Measurements from ENCODE around the gene MYOT.

The MYOT gene

GRCh38 chr5:137837491-137838394, 29.9 kb upstream of the MYOT start:
- Histone ChIP-seq H3K9me2 (replicated peaks; ENCODE audit: insufficient read depth, low read length) (no peaks in the 10 kb centered on the region), H3K9me3 (replicated peaks; ENCODE audit: insufficient read depth, low read length) (no peaks in the 10 kb centered on the region), H3K27ac (ENCODE audit: low read length) (no peak overlapping the region), H3F3A (ENCODE audit: insufficient read depth, low read length) (no peaks in the 10 kb centered on the region), H3K27me3 (replicated peaks; ENCODE audit: insufficient read depth, low read length) (no peaks in the 10 kb centered on the region), H3K36me3 (replicated peaks; ENCODE audit: insufficient read depth, low read length) (no peaks in the 10 kb centered on the region), H4K20me1 (ENCODE audit: insufficient read depth, low read length) (no peaks in the 10 kb centered on the region), H3K4me3 (ENCODE audit: low read length) (no peak overlapping the region), H3K79me2 (ENCODE audit: low read length) (no peaks in the 10 kb centered on the region), H3K4me1 (ENCODE audit: low read length) (0 out of 2 replicates have a peak, but pooled peaks cover 10% of the 10 kb centered on the region), H3K9ac (ENCODE audit: low read length) (no peak overlapping the region), H2AFZ (ENCODE audit: low read length) (no peak overlapping the region), H3K4me2 (ENCODE audit: low read depth, low read length) (no peak overlapping the region)
- no peak for DNase-seq
- no peak for TF ChIP-seq EZH2phosphoT487 (IDR thresholded peaks at IDR 0.05; ENCODE audit: low read length)

GRCh38 chr5:137838976-137839375, 28.7 kb upstream of the MYOT start:
- Histone ChIP-seq H4K20me1 (ENCODE audit: insufficient read depth, low read length) (no peaks in the 10 kb centered on the region), H2AFZ (ENCODE audit: low read length) (no peak overlapping the region)
- TF ChIP-seq CTCF (IDR thresholded peaks at IDR 0.05; ENCODE audit: low read length) = no peak
- TF ChIP-seq EZH2 (optimal IDR thresholded peaks at IDR 0.05; ENCODE audit: low read depth, low read length) = no peak
- TF ChIP-seq EZH2phosphoT487 (IDR thresholded peaks at IDR 0.05; ENCODE audit: low read length) = no peak

DNA sequence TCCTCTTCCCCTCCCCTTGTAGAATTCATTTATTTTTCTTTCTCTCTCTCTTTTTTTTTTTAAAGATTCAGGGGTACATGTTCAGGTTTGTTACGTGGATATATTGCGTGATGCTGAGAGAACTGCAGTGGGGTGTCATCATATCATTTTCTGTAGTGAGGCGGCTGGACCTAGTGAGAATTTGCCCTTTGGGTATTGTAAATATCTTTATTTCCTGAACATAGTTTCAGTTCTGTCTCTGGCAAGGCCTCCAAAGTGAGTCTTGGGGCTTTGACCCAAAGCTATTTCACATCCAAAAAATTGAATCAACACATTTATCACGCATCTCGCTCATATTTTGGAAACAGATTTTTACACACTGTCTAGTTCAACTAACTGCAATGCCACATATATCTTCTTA, 25.4 kb upstream of the MYOT start:
- no peak overlapping the region for H3K27ac ChIP-seq (ENCODE audit: low read length)
- no peak overlapping the region for H3K9ac ChIP-seq (ENCODE audit: low read length)
- H3K4me1 ChIP-seq (ENCODE audit: low read length) = 0 out of 2 replicates have a peak, but pooled peaks cover 10% of the 10 kb centered on the region
- no peaks in the 10 kb centered on the region for H3K79me2 ChIP-seq (ENCODE audit: low read length)
- H3K4me2 ChIP-seq (ENCODE audit: low read depth, low read length) = peak overlapping the region; percentile 13; the same call in 1 of the 2 replicates
- no peaks in the 10 kb centered on the region for H3K9me3 ChIP-seq (replicated peaks; ENCODE audit: insufficient read depth, low read length)
- no peaks in the 10 kb centered on the region for H3K36me3 ChIP-seq (replicated peaks; ENCODE audit: insufficient read depth, low read length)
- H3K27me3 ChIP-seq (replicated peaks; ENCODE audit: insufficient read depth, low read length) = no peaks in the 10 kb centered on the region
- no peaks in the 10 kb centered on the region for H3F3A ChIP-seq (ENCODE audit: insufficient read depth, low read length)
- TF ChIP-seq EZH2phosphoT487 (IDR thresholded peaks at IDR 0.05; ENCODE audit: low read length) (no peak), CTCF (IDR thresholded peaks at IDR 0.05; ENCODE audit: low read length) (no peak), EZH2 (optimal IDR thresholded peaks at IDR 0.05; ENCODE audit: low read depth, low read length) (no peak)
- DNase-seq = peak; percentile 48
- no peak overlapping the region for H3K4me3 ChIP-seq (ENCODE audit: low read length)
- no peaks in the 10 kb centered on the region for H4K20me1 ChIP-seq (ENCODE audit: insufficient read depth, low read length)
- no peak overlapping the region for H2AFZ ChIP-seq (ENCODE audit: low read length)
- no peaks in the 10 kb centered on the region for H3K9me2 ChIP-seq (replicated peaks; ENCODE audit: insufficient read depth, low read length)

More at GRCh38 chr5:137838976-137839375, 28.7 kb upstream of the MYOT start:
- Histone ChIP-seq H3K27ac (ENCODE audit: low read length) (no peak overlapping the region), H3F3A (ENCODE audit: insufficient read depth, low read length) (no peaks in the 10 kb centered on the region), H3K27me3 (replicated peaks; ENCODE audit: insufficient read depth, low read length) (no peaks in the 10 kb centered on the region), H3K9me3 (replicated peaks; ENCODE audit: insufficient read depth, low read length) (no peaks in the 10 kb centered on the region), H3K36me3 (replicated peaks; ENCODE audit: insufficient read depth, low read length) (no peaks in the 10 kb centered on the region), H3K9me2 (replicated peaks; ENCODE audit: insufficient read depth, low read length) (no peaks in the 10 kb centered on the region), H3K4me2 (ENCODE audit: low read depth, low read length) (no peak overlapping the region), H3K4me3 (ENCODE audit: low read length) (no peak overlapping the region), H3K4me1 (ENCODE audit: low read length) (0 out of 2 replicates have a peak, but pooled peaks cover 10% of the 10 kb centered on the region), H3K9ac (ENCODE audit: low read length) (no peak overlapping the region), H3K79me2 (ENCODE audit: low read length) (no peaks in the 10 kb centered on the region)
- DNase-seq = no peak
